Activated CD4-positive, alpha-beta T cell treated with anti-CD3 and anti-CD28 coated beads, Interleukin-2, amount 50 U/mL, for 4 hours (primary cell): ENCODE results near the gene TRIOBP.
"Not testable (repeated sequence)": the region's sequence is repeated elsewhere in the genome, so short reads cannot be mapped to it uniquely, and the experiment has no call there.

Source experiments
- DNase-seq, 2 experiments: peaks; one replicate each; pipeline ENCODE4 v3.0.0-alpha.2; 2020

The TRIOBP gene

GRCh38 chr22:37672206-37672919, 24.5 kb upstream of the TRIOBP start:
- DNase-seq: no peak

DNA sequence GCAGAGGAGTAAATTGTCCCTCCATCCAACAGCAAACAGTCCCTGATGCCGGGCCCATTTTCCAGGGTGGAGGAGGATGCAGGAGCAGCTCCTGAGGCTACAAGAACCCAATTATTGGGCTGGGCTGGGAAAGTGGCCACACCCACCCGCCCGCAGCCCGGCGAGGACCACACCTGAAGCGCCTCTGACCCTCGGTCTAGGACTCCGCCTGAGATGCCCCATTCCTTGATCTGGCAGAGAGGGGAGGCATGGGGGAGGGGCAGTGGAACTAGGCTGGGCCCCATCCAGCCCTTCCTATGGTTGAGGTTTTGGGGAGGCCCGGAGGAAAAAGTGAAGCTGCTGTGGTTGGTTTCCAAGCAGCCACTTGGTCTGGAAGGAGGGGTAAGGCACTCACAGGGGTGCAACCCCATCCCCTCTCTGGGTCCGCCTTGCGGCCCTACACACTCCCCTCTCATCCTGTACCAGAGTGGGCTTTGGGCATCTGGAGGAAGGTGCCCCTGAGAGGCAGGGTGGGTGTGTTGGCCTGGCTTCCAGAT, 23.9 kb upstream of the TRIOBP start:
- DNase-seq: no peak

- no peak for DNase-seq
Measured at GRCh38 chr22:37674248-37674647, 22.6 kb upstream of the TRIOBP start.

DNA sequence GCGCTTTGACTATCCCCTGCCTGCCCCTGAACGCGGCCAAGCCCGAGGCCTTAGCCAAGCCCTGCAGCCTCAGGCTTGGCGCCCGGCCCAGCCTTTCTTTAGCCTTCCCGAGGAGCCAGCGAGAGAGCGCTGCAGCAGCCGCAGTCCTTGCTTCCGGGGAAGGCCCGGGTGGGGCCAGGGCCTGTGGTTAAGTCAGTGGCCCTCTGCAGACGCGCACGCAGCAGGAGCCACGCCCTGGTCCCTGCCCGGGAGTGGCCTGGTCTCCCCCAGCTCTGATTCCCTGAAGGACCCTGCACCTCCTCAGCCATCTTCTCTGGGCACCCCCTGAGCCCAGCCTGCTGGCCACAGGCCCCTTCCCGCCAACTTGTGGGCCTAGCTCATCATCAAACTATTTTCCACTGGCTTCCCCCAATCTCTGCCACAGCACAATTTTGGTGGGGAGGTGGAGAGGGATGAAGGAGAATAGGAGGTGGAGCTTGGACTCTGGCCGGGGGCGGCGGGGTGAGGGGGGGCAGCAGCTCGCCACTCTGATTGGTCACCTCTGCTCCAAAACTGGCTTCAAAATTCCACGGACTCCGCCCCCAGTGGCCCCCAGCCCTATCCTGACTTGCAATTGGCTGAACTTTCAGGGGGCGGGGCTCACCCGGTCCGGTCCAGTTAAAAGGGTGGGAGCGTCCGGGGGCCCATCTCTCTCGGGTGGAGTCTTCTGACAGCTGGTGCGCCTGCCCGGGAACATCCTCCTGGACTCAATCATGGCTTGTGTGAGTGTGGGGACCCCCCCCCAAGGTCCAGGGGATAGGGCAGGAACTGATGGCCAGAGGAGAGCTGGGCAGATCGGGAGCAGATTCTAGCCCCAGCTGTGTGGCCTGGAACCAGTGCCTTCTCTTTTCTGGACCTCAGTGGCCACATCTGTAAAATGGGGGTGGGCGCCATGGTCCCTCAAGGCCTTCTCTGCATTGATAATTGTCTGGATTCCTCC, 21.6 kb upstream of the TRIOBP start, which contains the start of gene LGALS1:
TSS of gene LGALS1 (plus strand) at position 686 of the 979 bp plus-strand sequence. CDS start at position 753, 67 bp downstream.
- no peak for DNase-seq

GRCh38 chr22:37675930-37676735, 20.7 kb upstream of the TRIOBP start:
- DNase-seq: no peak

DNA sequence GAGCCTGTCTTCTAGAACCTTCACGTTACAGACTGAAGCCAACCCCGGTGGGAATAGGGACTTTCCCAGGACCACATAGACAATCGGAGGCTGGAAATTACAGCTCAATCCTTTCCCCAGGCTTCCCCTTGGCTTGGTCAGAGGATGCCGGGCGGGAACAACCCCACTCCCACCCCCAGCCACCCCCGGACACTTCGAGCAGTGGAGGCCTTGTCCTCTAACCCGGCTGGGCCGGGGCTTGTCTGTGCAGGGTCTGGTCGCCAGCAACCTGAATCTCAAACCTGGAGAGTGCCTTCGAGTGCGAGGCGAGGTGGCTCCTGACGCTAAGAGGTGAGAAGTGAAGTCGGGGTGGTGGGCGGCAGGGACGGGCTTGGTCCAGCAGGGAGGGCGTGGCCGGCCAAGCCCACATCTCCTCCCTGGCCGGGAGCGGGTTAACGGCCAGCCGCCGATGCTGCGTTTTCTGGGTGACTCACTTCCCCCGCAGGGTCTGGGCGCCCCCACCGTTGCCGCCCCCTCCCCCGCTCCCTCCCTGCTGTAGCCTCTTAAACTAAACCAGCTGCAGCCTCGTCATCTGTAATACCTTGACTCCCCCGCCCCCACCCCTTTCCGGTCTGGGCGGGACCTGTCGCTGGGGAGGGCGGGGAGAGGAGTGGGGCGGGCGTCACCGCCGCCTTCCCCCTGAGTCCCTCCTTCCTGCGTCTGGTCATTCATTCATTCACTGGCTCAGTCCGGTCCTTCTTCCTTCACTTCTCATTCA, 19.9 kb upstream of the TRIOBP start:
- DNase-seq: peak; percentile 95

DNA sequence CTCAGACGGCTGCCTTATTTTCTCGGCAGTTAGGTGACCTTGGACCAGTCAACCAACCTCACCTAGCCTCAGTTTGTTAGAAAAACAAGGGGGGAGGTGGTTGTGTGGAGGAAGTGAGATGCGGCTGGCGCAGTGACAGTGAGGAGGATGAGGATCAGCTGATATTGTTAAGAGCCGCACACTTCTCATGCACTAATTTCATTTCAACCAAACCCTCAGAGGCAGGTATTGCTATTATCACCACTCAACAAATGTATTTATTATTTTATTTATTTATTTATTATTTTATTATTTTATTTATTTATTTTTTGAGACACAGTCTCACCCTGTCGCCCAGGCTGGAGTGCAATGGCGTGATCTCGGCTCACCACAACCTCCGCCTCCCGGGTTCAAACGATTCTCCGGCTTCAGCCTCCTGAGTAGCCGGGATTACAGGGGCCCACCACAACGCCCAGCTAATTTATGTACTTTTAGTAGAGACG, 19.3 kb upstream of the TRIOBP start:
- no peak for DNase-seq

DNA sequence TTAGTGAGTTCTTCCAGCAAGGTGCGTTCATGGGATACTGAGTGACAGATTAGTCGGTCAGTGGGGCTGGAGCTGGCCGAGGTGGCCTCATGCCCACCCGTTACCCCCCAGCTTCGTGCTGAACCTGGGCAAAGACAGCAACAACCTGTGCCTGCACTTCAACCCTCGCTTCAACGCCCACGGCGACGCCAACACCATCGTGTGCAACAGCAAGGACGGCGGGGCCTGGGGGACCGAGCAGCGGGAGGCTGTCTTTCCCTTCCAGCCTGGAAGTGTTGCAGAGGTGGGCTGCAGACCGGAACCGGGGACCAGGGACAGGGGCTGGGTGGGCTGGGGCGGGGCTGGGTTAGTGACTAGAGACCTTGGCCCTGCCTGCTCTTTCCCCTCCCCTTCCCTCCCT, 18.5 kb upstream of the TRIOBP start:
- DNase-seq: no peak

DNA sequence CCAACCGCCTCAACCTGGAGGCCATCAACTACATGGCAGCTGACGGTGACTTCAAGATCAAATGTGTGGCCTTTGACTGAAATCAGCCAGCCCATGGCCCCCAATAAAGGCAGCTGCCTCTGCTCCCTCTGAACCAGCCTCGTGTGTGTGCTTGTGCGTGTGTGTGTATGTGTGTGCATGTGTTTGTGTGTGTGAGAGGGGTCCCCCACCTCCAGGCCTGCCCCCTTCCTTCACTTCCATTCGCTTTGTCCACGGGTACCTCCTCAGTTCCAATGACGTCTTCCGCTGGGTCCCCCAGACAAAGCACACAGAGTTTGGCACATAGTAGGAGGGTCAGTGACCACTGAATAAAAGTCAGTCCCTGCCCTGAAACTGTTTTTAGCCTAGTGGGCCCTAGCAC, 17.2 kb upstream of the TRIOBP start:
- DNase-seq: no peak

GRCh38 chr22:37680191-37680851, 16.5 kb upstream of the TRIOBP start:
- no peak for DNase-seq

- no peak for DNase-seq
Measured at GRCh38 chr22:37681001-37681424, 15.8 kb upstream of the TRIOBP start.

DNA sequence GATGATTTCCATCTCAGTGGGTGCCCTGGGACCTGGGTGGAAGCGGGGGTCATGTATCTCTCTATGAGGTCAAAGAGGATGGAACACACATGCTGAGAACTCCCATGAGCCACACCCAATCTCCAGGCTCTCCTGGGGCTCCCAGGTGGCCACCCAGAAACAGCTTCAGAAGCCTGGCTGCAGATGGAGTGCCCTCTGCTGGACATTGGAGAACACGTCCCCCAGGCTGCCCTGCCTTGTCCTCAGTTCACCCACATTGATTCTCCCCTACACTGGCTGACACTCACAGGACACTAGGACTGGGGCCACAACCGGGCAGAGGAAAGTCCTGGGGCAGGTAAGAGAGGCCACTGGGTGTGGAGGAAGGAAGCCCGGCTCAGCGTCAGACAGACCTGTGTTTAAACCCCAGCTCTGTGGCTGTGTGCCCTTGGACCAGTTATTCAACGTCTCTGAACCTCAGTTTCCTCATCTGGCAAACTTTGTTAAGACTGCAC, 15.2 kb upstream of the TRIOBP start:
- peak; percentile 68 to 69 for DNase-seq

GRCh38 chr22:37684803-37685615, 11.8 kb upstream of the TRIOBP start:
- no peak for DNase-seq

DNA sequence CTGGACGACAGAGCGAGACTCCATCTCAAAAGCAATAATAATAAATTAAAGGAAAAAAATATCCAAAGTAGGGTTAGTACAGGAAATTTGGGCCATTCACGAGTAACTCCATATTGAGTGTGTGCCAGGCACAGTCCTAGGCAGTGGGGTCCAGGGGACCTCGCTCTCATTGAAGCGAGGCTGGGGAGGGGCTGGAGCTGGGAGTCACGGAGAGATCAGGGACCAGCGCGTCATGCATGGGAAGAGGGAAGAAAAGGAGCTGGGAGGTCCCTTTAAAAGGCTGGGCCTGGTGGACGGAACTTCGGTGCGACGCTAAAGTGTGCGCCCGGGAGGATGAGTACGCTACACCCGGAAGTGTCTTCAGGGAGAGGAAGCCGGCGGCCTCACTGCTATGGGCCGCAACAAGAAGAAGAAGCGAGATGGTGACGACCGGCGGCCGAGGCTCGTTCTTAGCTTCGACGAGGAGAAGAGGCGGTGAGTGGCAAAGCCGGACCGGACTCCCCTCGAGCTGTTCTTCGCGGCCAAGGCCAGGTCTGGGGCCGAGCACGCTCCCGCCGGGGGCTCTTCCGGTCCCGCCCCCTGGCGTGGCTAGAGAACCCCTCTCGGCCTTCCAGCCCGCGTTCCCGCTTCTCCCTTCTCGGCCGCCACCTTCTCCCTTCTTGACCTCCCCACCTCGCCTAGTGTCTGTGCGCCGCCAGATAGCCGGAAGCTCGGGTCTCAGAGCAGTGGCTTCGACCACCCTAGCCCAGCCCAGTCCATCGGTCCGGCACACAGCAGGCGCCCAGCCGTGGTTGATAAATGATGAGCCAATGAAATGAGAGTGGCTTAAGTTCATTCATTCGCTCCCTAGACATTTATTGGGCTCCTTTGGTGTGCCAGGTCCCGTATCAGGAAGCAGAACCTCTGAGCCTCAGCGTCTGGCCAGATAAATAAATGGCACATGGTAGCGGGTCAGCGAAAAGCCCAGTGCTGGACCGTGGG, 10.6 kb upstream of the TRIOBP start, which contains the start of gene NOL12:
TSS of gene NOL12 (plus strand) at position 342 of the 981 bp plus-strand sequence. CDS start at position 392, 50 bp downstream.
- peak; percentile 64 to 70 for DNase-seq

GRCh38 chr22:37690407-37690806, 6.4 kb upstream of the TRIOBP start:
- no peak for DNase-seq

DNA sequence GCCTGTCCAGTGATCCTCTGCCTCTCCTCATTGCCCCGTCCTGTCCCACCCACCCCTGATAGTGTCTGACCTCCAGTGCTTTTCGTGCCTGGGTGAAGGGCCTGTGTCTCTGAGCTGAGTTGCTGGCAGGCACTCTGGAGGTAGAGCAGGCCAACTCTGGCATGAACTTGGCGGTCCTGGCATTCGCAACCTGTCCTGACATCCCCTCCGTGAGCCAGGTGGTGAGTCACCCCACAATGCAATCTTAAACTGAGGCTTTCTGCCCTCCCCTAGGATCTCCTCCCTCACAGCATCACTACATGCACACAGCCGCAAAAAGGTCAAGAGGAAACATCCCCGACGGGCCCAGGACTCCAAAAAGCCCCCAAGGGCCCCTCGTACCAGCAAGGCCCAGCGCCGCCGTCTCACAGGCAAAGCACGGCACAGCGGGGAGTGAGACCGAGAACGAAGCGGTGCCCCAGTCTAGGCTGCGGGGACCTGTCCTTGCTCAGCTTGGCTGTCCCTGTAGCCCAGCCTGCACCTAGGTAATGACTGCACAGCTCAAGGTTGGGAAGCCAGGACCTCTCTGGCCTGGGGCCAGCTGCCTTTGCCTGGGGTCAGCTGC, 5.8 kb upstream of the TRIOBP start:
- no peak for DNase-seq

DNA sequence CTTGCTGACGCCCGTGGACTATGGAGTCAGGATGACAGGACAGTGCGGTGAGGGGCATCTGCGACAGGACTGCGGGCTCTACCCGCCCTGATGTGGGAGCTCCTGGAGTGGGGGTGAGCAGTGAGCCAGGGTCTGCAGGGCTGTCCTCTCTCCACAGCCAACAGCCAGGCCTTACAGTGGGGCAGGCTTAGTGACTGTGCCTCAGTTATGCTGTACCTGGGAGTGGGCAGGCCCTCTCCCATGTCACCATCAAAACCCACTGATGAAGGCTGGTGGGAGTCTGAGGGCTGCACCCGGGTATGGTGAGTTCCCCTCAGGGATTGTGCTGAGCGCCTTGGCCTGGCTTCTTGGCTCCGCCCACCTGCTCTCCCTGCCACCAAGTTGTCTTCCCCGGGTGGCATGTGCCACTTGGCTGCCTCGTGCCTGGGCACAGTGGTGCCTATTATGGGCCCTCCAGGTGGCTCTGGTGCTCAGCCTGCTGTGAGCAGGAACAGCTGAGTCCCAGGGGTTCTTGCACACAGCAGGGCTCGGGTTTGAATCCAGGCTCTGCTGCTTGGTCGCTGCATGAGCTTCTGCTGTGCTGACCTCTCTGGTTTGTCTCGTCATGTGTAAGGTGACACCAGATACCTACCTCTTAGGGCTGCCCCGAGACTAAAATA, 4.1 kb upstream of the TRIOBP start:
- no peak for DNase-seq

DNA sequence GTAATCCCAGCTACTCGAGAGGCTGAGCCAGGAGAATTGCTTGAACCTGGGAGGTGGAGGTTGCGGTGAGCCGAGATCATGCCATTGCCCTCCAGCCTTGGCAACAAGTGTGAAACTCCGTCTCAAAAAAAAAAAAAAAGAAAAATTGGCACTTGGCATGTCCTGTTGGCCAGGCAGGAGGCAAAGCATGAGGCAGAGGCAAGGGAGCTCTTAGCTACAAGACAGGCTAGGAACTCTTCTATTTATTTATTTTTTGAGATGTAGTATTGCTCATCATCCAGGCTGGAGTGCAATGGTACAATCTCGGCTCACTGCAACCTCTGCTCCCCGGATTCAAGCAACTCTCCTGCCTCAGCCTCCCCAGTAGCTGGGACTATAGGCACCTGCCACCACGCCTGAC, 2.7 kb upstream of the TRIOBP start:
- not testable (repeated sequence) for DNase-seq
